H9 (cell line): Measurements from ENCODE around the gene CAMTA1. TPM values are rescaled to one million over a fixed set of nuclear protein-coding genes. Genes with fewer than 3 reads are reported as not detected.

Experiments
- DNase-seq: peaks from one replicate; pipeline ENCODE4 v3.0.0-alpha.2; 2017
- H2AFZ ChIP-seq: one replicate; pipeline ENCODE4 v1.6.1; 2013; ENCODE audit warnings: mild to moderate bottlenecking, low read length, control low read depth, moderate library complexity
- H2AK5ac ChIP-seq: 2 replicates; pipeline ENCODE4 v1.6.1; 2013; ENCODE audit warnings: low read length, control low read depth, mixed read lengths; ENCODE audit not compliant: insufficient read length
- H2BK120ac ChIP-seq: one replicate; pipeline ENCODE4 v1.6.1; 2013; ENCODE audit warnings: low read depth, mild to moderate bottlenecking, low read length, control low read depth, inconsistent platforms; ENCODE audit not compliant: poor library complexity, severe bottlenecking
- H2BK12ac ChIP-seq: 2 replicates; pipeline ENCODE4 v1.6.1; 2013; ENCODE audit warnings: low read length, control low read depth, mixed read lengths, low read depth; ENCODE audit not compliant: insufficient read length
- H2BK15ac ChIP-seq: 2 replicates; pipeline ENCODE4 v1.6.1; 2013; ENCODE audit warnings: low read depth, low read length, control low read depth
- H2BK20ac ChIP-seq: one replicate; pipeline ENCODE4 v1.6.1; 2013; ENCODE audit warnings: low read depth, mild to moderate bottlenecking, low read length, control low read depth, inconsistent platforms; ENCODE audit not compliant: poor library complexity, severe bottlenecking
- H2BK5ac ChIP-seq: 2 replicates; pipeline ENCODE4 v1.6.1; 2013; ENCODE audit warnings: low read length, control low read depth, mixed read lengths; ENCODE audit not compliant: insufficient read length
- H3K14ac ChIP-seq: 2 replicates; pipeline ENCODE4 v1.6.1; 2013; ENCODE audit warnings: low read length, control low read depth; ENCODE audit not compliant: insufficient read depth
- H3K18ac ChIP-seq: 2 replicates; pipeline ENCODE4 v1.6.1; 2013; ENCODE audit warnings: low read depth, mild to moderate bottlenecking, mixed read lengths, low read length, control low read depth; ENCODE audit not compliant: insufficient read length
- H3K23ac ChIP-seq: 2 replicates; pipeline ENCODE4 v1.6.1; 2013; ENCODE audit warnings: low read length, control low read depth, mixed read lengths, low read depth; ENCODE audit not compliant: insufficient read length
- H3K23me2 ChIP-seq: 2 replicates; pipeline ENCODE4 v1.6.1; 2013; ENCODE audit warnings: low read depth, mild to moderate bottlenecking, mixed read lengths, low read length, control low read depth; ENCODE audit not compliant: insufficient read length, poor library complexity, severe bottlenecking
- H3K27ac ChIP-seq: 2 replicates; pipeline ENCODE4 v1.5.1; 2013; ENCODE audit warnings: low read length, control low read depth, mixed read lengths, low read depth; ENCODE audit not compliant: insufficient read length
- H3K27me3 ChIP-seq: 2 replicates; pipeline ENCODE4 v1.6.1; 2013; ENCODE audit warnings: low read length, control low read depth, inconsistent platforms; ENCODE audit not compliant: insufficient read depth
- H3K4ac ChIP-seq: 2 replicates; pipeline ENCODE4 v1.6.1; 2013; ENCODE audit warnings: low read depth, mild to moderate bottlenecking, control low read depth, inconsistent platforms, low read length, moderate library complexity
- H3K4me1 ChIP-seq: 2 replicates; pipeline ENCODE4 v1.6.1; 2013; ENCODE audit warnings: low read length, control low read depth, inconsistent platforms; ENCODE audit not compliant: insufficient read depth
- H3K4me2 ChIP-seq: 2 replicates; pipeline ENCODE4 v1.6.1; 2013; ENCODE audit warnings: low read length, control low read depth, mixed read lengths; ENCODE audit not compliant: insufficient read length, insufficient read depth
- H3K56ac ChIP-seq: 2 replicates; pipeline ENCODE4 v1.6.1; 2013; ENCODE audit warnings: low read depth, mild to moderate bottlenecking, mixed read lengths, low read length, control low read depth; ENCODE audit not compliant: insufficient read length
- H3K79me1 ChIP-seq: 2 replicates; pipeline ENCODE4 v1.6.1; 2013; ENCODE audit warnings: low read depth, mild to moderate bottlenecking, moderate library complexity, low read length, control low read depth, inconsistent platforms; ENCODE audit not compliant: insufficient read depth, poor library complexity, severe bottlenecking
- H3K79me2 ChIP-seq: 2 replicates; pipeline ENCODE4 v1.6.1; 2013; ENCODE audit warnings: low read length, control low read depth, inconsistent platforms; ENCODE audit not compliant: insufficient read depth
- H3K9ac ChIP-seq: 2 replicates; pipeline ENCODE4 v1.6.1; 2013; ENCODE audit warnings: low read length, control low read depth, mixed read lengths; ENCODE audit not compliant: insufficient read length; ENCODE audit errors: extremely low read depth
- H3K9me3 ChIP-seq: one replicate; pipeline ENCODE4 v1.6.1; 2013; ENCODE audit warnings: low read depth, low read length, inconsistent platforms; ENCODE audit not compliant: control insufficient read depth
- H3T11ph ChIP-seq: one replicate; pipeline ENCODE4 v1.6.1; 2013; ENCODE audit warnings: mild to moderate bottlenecking, low read length, control low read depth, inconsistent platforms
- H4K20me1 ChIP-seq: one replicate; pipeline ENCODE4 v1.6.1; 2013; ENCODE audit not compliant: control insufficient read depth, insufficient read length, insufficient read depth
- H4K5ac ChIP-seq: 2 replicates; pipeline ENCODE4 v1.6.1; 2013; ENCODE audit warnings: low read depth, mild to moderate bottlenecking, mixed read lengths, low read length, control low read depth; ENCODE audit not compliant: insufficient read length
- H4K8ac ChIP-seq: replicated peaks from 2 replicates; pipeline ENCODE4 v1.6.1; 2013; ENCODE audit warnings: low read length, control low read depth, mixed read lengths, low read depth; ENCODE audit not compliant: insufficient read length
- H4K91ac ChIP-seq: 2 replicates; pipeline ENCODE4 v1.6.1; 2013; ENCODE audit warnings: low read depth, mild to moderate bottlenecking, moderate library complexity, mixed read lengths, low read length, control low read depth; ENCODE audit not compliant: insufficient read length
- H3K27ac Mint-ChIP-seq, 3 experiments: 2 replicates in 2 of 3; 3 replicates in 1 of 3; pipeline ENCODE4 v1.8.0; 2020 to 2021; ENCODE audit warnings: mixed read lengths in 3 of 3, mild to moderate bottlenecking in 1 of 3, moderate library complexity in 1 of 3
- H3K27me3 Mint-ChIP-seq: 2 replicates; pipeline ENCODE4 v1.8.0; 2021; ENCODE audit warnings: low read depth, mild to moderate bottlenecking, moderate library complexity, mixed read lengths
- H3K36me3 Mint-ChIP-seq, 3 experiments: 2 replicates in 2 of 3; 3 replicates in 1 of 3; pipeline ENCODE4 v1.8.0; 2020 to 2021; ENCODE audit warnings: low read depth in 3 of 3, mixed read lengths in 3 of 3; ENCODE audit not compliant: insufficient read depth in 1 of 3
- H3K4me1 Mint-ChIP-seq, 2 experiments: 2 replicates each; pipeline ENCODE4 v1.8.0; 2020; ENCODE audit warnings: mixed read lengths in 2 of 2
- H3K4me3 Mint-ChIP-seq, 2 experiments: 2 replicates in 1 of 2; 3 replicates in 1 of 2; pipeline ENCODE4 v1.8.0; 2020 to 2021; ENCODE audit warnings: mild to moderate bottlenecking in 2 of 2, mixed read lengths in 2 of 2, moderate library complexity in 1 of 2
- H3K9me3 Mint-ChIP-seq, 2 experiments: 2 replicates in 1 of 2; 3 replicates in 1 of 2; pipeline ENCODE4 v1.8.0; 2020; ENCODE audit warnings: mild to moderate bottlenecking in 2 of 2, mixed read lengths in 2 of 2, moderate library complexity in 1 of 2
- CTCF ChIP-seq: fragments of 200-600 bp; sonication (generic); conservative IDR thresholded peaks from 3 replicates; pipeline ENCODE4 v1.8.0; 2021; ENCODE audit warnings: antibody characterized with exemption, mild to moderate bottlenecking
- WGBS: extraction: QIAGEN DNeasy Blood & Tissue Kit; methylation state at CpG from one replicate; pipeline ENCODE4 v1.1.7; 2013; ENCODE audit warnings: missing lambda C conversion rate, low lambda C conversion rate, mixed read lengths; ENCODE audit not compliant: insufficient read length; ENCODE audit errors: extremely low coverage; 5-methylcytosine and 5-hydroxymethylcytosine counted together
- total RNA-seq: library from RNA; stranded (reverse); gene quantifications from 2 replicates; pipeline ENCODE4 v1.2.1, GENCODE V29; 2021

The CAMTA1 gene
- total RNA-seq, 1 experiment from 2014 or later = 115 TPM

GRCh38 chr1:7108251-7108650, 323.0 kb downstream of the CAMTA1 start:
- peaks cover 7% of the 10 kb centered on the region for H3K27me3 Mint-ChIP-seq
- Histone ChIP-seq H3K56ac (no peak overlapping the region), H3K4me1 (no peaks in the 10 kb centered on the region), H4K5ac (no peak overlapping the region), H3K14ac (no peak overlapping the region), H3K18ac (no peak overlapping the region), H3K27ac (no peak overlapping the region), H3K23ac (no peak overlapping the region), H2BK15ac (no peak overlapping the region), H2BK12ac (no peak overlapping the region), H2AK5ac (no peak overlapping the region), H4K8ac (no peak overlapping the region), H2AFZ (no peak overlapping the region), H3K9me3 (no peaks in the 10 kb centered on the region), H2BK120ac (no peak overlapping the region), H3K9ac (no peak overlapping the region), H3K23me2 (no peaks in the 10 kb centered on the region), H3K27me3 (no peaks in the 10 kb centered on the region), H4K20me1 (no peaks in the 10 kb centered on the region), H2BK20ac (no peak overlapping the region), H4K91ac (no peak overlapping the region), H3K4me2 (no peak overlapping the region), H2BK5ac (no peak overlapping the region), H3K79me1 (no peaks in the 10 kb centered on the region), H3K4ac (no peak overlapping the region), H3K79me2 (no peaks in the 10 kb centered on the region), H3T11ph (no peak overlapping the region)
- no peak overlapping the region for H3K27ac Mint-ChIP-seq
- no peak overlapping the region for H3K4me3 Mint-ChIP-seq
- DNase-seq = no peak
- H3K36me3 Mint-ChIP-seq = no peaks in the 10 kb centered on the region; a peak in 1 of 7 replicates
- no peak for TF ChIP-seq CTCF
- peaks cover 5 to 7% of the 10 kb centered on the region in 2 experiments for H3K4me1 Mint-ChIP-seq
- no CpG with 5 or more reads among the region's 8 CpGs for WGBS
- H3K9me3 Mint-ChIP-seq = 0 out of 5 replicates have a peak, but pooled peaks cover 2 to 3% of the 10 kb centered on the region in 2 experiments
